ENCODE measurements around the gene PRMT6.
"Not testable (repeated sequence)": the region's sequence is repeated elsewhere in the genome, so short reads cannot be mapped to it uniquely, and the experiment has no call there.

The PRMT6 gene

GRCh38 chr1:107018445-107018844, 38.0 kb upstream of the PRMT6 start:
- Histone ChIP-seq H3K79me2 (ENCODE audit: insufficient read depth, low read depth) (no peaks in the 10 kb centered on the region), H4K20me1 (ENCODE audit: insufficient read depth) (no peaks in the 10 kb centered on the region), H3K9ac (no peak overlapping the region), H3K36me3 (ENCODE audit: insufficient read depth) (no peaks in the 10 kb centered on the region), H3K27ac (no peak overlapping the region), H2AFZ (ENCODE audit: low read depth) (no peak overlapping the region), H3K4me3 (IDR thresholded peaks at IDR 0.05; ENCODE audit: insufficient read depth, low read depth, low read length) (no peak overlapping the region), H3K4me2 (no peak overlapping the region), H3K27me3 (ENCODE audit: insufficient read depth, low read depth) (no peaks in the 10 kb centered on the region), H3K4me1 (ENCODE audit: low read depth, poor library complexity, severe bottlenecking) (peaks cover 14% of the 10 kb centered on the region)
- no peak for TF ChIP-seq CTCF (conservative IDR thresholded peaks at IDR 0.05; ENCODE audit: low read depth, low read length)

- Histone ChIP-seq H3K79me2 (ENCODE audit: insufficient read depth, low read depth) (no peaks in the 10 kb centered on the region), H4K20me1 (ENCODE audit: insufficient read depth) (no peaks in the 10 kb centered on the region), H3K27me3 (ENCODE audit: insufficient read depth, low read depth) (no peaks in the 10 kb centered on the region), H3K4me1 (ENCODE audit: low read depth, poor library complexity, severe bottlenecking) (peaks cover 14% of the 10 kb centered on the region), H3K27ac (no peak overlapping the region), H3K4me2 (no peak overlapping the region), H3K36me3 (ENCODE audit: insufficient read depth) (no peaks in the 10 kb centered on the region), H2AFZ (ENCODE audit: low read depth) (no peak overlapping the region), H3K9ac (no peak overlapping the region), H3K4me3 (IDR thresholded peaks at IDR 0.05; ENCODE audit: insufficient read depth, low read depth, low read length) (no peak overlapping the region)
- TF ChIP-seq CTCF (conservative IDR thresholded peaks at IDR 0.05; ENCODE audit: low read depth, low read length) = no peak
Measured at GRCh38 chr1:107019166-107019565, 37.3 kb upstream of the PRMT6 start.

- not testable (repeated sequence) for H3K79me2 ChIP-seq (ENCODE audit: insufficient read depth, low read depth); H3K27me3 ChIP-seq (ENCODE audit: insufficient read depth, low read depth); H3K27ac ChIP-seq; H2AFZ ChIP-seq (ENCODE audit: low read depth); H3K4me2 ChIP-seq; H4K20me1 ChIP-seq (ENCODE audit: insufficient read depth); H3K4me1 ChIP-seq (ENCODE audit: low read depth, poor library complexity, severe bottlenecking); H3K9ac ChIP-seq; H3K36me3 ChIP-seq (ENCODE audit: insufficient read depth); H3K4me3 ChIP-seq (IDR thresholded peaks at IDR 0.05; ENCODE audit: insufficient read depth, low read depth, low read length)
Measured at GRCh38 chr1:107038874-107039273, 17.6 kb upstream of the PRMT6 start.

GRCh38 chr1:107044310-107045220, 11.9 kb upstream of the PRMT6 start:
- H3K27ac ChIP-seq; H3K79me2 ChIP-seq (ENCODE audit: insufficient read depth, low read depth); H2AFZ ChIP-seq (ENCODE audit: low read depth); H4K20me1 ChIP-seq (ENCODE audit: insufficient read depth); H3K4me3 ChIP-seq (IDR thresholded peaks at IDR 0.05; ENCODE audit: insufficient read depth, low read depth, low read length); H3K27me3 ChIP-seq (ENCODE audit: insufficient read depth, low read depth); H3K9ac ChIP-seq; H3K4me1 ChIP-seq (ENCODE audit: low read depth, poor library complexity, severe bottlenecking); H3K4me2 ChIP-seq; H3K36me3 ChIP-seq (ENCODE audit: insufficient read depth): not testable (repeated sequence)

- no peaks in the 10 kb centered on the region for H3K79me2 ChIP-seq (ENCODE audit: insufficient read depth, low read depth)
- H3K27me3 ChIP-seq (ENCODE audit: insufficient read depth, low read depth) = no peaks in the 10 kb centered on the region
- no peaks in the 10 kb centered on the region for H4K20me1 ChIP-seq (ENCODE audit: insufficient read depth)
- no peak overlapping the region for H3K9ac ChIP-seq
- H3K4me3 ChIP-seq (IDR thresholded peaks at IDR 0.05; ENCODE audit: insufficient read depth, low read depth, low read length) = no peak overlapping the region
- TF ChIP-seq CTCF (conservative IDR thresholded peaks at IDR 0.05; ENCODE audit: low read depth, low read length) = no peak
- H3K4me2 ChIP-seq = no peak overlapping the region
- H2AFZ ChIP-seq (ENCODE audit: low read depth) = no peak overlapping the region
- no peaks in the 10 kb centered on the region for H3K36me3 ChIP-seq (ENCODE audit: insufficient read depth)
- H3K4me1 ChIP-seq (ENCODE audit: low read depth, poor library complexity, severe bottlenecking) = no peaks in the 10 kb centered on the region
- H3K27ac ChIP-seq = no peak overlapping the region
Measured at GRCh38 chr1:107047602-107048001, 8.9 kb upstream of the PRMT6 start.

All from KMS-11 (cell line).